GM11168 (cell line): Measurements from ENCODE around the gene FAM53B.

Experiments used
- in situ Hi-C: fragments of 300-500 bp; cut with MboI; formaldehyde crosslinking; loops from one replicate; pipeline ENCODE4 v1.12.0; 2022; ENCODE audit warnings: low sequenced_read_pairs; ENCODE audit not compliant: unreplicated experiment

The FAM53B gene

GRCh38 chr10:124713679-124714255, 30.4 kb downstream of the FAM53B start:
- in situ Hi-C loops = no loop called here

GRCh38 chr10:124712704-124713407, 31.3 kb downstream of the FAM53B start:
- in situ Hi-C loops = no loop called here

- in situ Hi-C loops = no loop called here
Observed at GRCh38 chr10:124711145-124711544, 33.0 kb downstream of the FAM53B start.

- in situ Hi-C loops = no loop called here
Observed at GRCh38 chr10:124710266-124710881, 33.8 kb downstream of the FAM53B start.

DNA sequence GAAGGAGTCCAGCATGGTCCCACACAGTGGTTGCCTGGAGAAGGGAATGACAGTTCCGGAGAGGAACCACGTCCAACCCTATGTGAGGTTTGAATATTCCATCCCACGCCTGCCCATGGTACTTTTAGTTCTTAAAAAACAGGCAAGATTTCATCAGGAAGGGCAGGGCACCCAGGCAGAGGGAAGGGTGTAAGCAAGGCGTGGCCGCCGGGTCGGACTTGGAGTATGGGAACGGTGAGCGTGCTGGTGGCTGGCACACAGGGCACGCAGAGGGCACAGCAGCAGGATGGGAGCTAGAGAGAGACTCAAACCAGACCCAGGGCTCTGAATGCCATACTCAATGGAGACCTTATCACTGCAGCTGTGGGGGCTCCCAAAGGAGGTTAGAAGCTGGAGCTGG, 34.3 kb downstream of the FAM53B start:
- in situ Hi-C loops = no loop called here

DNA sequence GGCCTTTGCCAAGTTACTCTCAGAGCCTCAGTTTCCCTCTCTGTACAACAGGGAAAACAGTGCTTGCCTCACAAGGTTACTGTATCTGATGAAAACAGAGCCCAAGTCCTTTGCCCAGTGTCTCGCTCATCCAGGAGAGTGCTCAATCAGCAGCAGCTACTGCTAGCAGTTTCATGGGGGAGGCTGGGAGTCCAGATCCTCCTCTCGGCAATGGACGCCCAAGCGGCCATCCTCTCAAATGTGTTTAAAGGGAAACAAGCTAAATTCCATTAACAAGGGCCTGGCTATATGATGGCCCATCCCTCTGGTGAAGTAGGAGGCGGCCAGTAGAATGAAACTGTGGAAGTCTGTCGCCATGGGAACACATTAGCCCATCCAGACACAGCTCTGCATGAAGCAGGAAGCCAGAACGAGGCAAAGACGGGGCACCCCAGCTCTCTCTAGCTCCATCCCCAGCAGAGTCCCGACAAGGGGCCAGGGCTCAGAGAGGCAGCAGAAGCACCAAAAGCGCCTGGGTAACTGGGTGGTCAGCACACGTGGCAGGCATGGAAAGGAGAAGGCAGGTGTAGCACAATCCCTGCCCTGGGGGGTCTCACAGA, 35.2 kb downstream of the FAM53B start:
- in situ Hi-C loops = no loop called here

DNA sequence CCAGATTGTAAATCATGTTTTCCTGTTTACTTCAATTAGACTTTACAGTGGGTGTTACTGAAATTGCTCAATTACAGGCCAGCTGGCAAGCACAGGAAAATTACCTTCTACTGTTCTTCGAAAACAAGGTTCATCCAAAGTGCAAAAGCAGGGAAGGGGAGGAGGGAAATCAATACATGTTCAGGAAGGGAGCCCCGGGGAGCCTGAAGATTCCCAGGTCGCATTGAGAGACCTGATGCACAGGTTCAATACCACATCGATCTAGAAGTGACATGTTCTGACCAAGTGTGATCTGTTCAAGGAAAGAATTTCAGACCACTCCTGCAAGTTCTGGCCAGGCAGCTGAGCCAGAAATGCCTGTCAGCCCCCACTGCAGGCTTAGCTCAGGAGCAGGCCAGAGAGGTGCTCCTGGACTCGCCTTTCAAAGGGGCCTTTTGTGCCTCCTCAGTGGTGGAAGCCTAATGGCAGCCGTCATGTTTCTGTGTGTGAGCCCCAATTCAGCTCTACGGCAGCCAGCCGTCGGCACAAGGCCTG, 35.9 kb downstream of the FAM53B start:
- in situ Hi-C loops = no loop called here

GRCh38 chr10:124707551-124707950, 36.6 kb downstream of the FAM53B start:
- in situ Hi-C loops = no loop called here

- in situ Hi-C loops = no loop called here
Observed at GRCh38 chr10:124707144-124707467, 37.1 kb downstream of the FAM53B start.

GRCh38 chr10:124706462-124707143, 37.6 kb downstream of the FAM53B start:
- in situ Hi-C loops = no loop called here

GRCh38 chr10:124705817-124706461, 38.2 kb downstream of the FAM53B start:
- in situ Hi-C loops = no loop called here

- in situ Hi-C loops = no loop called here
Observed at GRCh38 chr10:124705381-124705740, 38.8 kb downstream of the FAM53B start.

DNA sequence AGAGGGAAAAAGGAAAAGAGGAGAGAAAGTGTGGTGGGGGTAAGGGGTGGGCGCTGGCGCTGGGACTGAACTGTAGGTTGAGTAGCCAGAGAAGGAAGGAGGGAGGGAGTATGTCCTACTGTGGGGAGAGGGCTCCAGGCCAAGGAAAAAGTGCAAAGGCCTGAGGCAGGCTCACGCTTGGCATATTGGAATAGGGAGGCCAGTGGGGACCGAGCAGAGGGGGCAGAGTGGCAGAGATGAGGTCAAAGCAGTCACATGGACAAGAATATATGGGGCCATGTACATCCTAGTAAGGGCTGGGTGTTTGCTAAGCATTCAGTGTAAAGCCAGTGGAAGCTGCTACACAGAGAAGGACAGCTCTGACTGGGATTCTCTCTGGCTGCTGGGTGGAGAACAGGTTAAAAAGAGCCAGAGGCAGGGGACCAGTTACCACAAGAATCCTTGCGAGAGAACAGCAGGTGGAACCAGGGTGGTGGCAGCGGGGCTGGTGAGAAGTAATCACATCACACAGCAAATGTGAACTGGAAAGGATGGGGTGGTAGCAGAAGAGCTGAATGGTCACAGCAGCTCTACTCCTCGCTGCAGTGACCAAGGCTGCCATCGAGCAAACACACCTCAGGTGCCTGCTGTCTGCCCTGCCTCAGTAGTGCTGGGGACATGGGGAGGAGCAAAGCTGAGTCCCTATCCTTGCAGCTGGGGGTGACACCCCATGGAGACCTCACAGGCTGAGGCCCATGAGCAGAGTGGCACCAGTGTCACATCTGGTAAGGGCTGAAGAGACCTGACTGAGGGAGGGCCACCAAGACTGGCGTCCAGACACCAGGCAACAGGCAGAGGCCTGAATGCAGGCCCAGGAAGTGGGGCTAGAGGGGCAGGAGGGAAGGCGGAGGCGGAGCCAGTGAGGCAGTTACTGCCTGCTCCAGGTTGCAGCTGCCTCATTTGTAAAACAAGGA, 39.5 kb downstream of the FAM53B start:
- in situ Hi-C loops = no loop called here

GRCh38 chr10:124703778-124704427, 40.3 kb downstream of the FAM53B start:
- in situ Hi-C loops = no loop called here

- in situ Hi-C loops = no loop called here
Observed at GRCh38 chr10:124703372-124703771, 40.8 kb downstream of the FAM53B start.

- in situ Hi-C loops = no loop called here
Observed at GRCh38 chr10:124701881-124702656, 42.1 kb downstream of the FAM53B start.

DNA sequence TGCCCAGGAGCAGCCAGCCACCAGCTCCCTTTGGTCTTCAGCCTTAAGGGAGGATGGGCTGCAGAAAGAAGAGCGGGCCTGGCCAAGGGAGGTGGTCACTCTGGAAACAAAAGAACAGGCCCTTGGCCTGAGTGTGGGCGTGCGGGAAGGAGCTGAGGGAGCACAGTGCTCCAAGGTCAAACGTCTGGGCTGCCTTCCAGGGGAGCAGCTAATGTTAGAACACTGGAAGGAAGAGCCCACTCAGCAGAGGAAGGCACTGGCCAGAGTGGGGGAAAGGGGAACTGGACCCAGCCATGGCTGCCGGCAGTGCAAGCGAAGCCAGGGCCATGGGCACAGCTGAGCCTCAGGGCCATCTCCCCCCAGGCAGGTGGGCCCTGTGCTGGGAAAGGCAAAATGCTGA, 42.7 kb downstream of the FAM53B start:
- in situ Hi-C loops = no loop called here

GRCh38 chr10:124701038-124701365, 43.2 kb downstream of the FAM53B start:
- in situ Hi-C loops = no loop called here
